ENCODE measurements around the gene GPRC5D.

GPRC5D gene

GRCh38 chr12:12903642-12904609 lies 48.0 kb downstream of the GPRC5D start:
- no peak for DNase-seq

- no peak for DNase-seq
Observed at GRCh38 chr12:12902036-12902435, 49.9 kb downstream of the GPRC5D start.

GRCh38 chr12:12901158-12901791 lies 50.7 kb downstream of the GPRC5D start:
- no peak for DNase-seq

GRCh38 chr12:12900786-12901157 lies 51.2 kb downstream of the GPRC5D start:
- no peak for DNase-seq

GRCh38 chr12:12899530-12900380 lies 52.2 kb downstream of the GPRC5D start:
- no peak for DNase-seq

GRCh38 chr12:12898911-12899511 lies 53.0 kb downstream of the GPRC5D start:
- DNase-seq = no peak

- DNase-seq = no peak
Observed at GRCh38 chr12:12898136-12898717, 53.7 kb downstream of the GPRC5D start.

- no peak for DNase-seq
Observed at GRCh38 chr12:12897302-12897701, 54.7 kb downstream of the GPRC5D start.

GRCh38 chr12:12896260-12896659 lies 55.7 kb downstream of the GPRC5D start:
- DNase-seq = no peak

- no peak for DNase-seq
Observed at GRCh38 chr12:12893438-12893837, 58.5 kb downstream of the GPRC5D start.

GRCh38 chr12:12892681-12893141 lies 59.3 kb downstream of the GPRC5D start:
- DNase-seq = no peak

- DNase-seq = no peak
Observed at GRCh38 chr12:12891881-12892355, 60.1 kb downstream of the GPRC5D start.

GRCh38 chr12:12891080-12891880 lies 60.7 kb downstream of the GPRC5D start, which contains the start of gene GPRC5A:
Gene GPRC5A, plus strand, starts transcription at chr12:12891562. Its CDS starts 16,688 bp downstream, at chr12:12908250.
- peak; percentile 11 for DNase-seq

Data from central memory CD4-positive, alpha-beta T cell (primary cell).